Breast epithelium (tissue), 4 donors: ENCODE measurements around the gene PTTG1IP. TPM values are rescaled to one million over a fixed set of nuclear protein-coding genes. Genes with fewer than 3 reads are reported as not detected.
A peak's percentile ranks its signal among the peaks of the same experiment; 100 is the strongest.
"Not testable (repeated sequence)": the region's sequence is repeated elsewhere in the genome, so short reads cannot be mapped to it uniquely, and the experiment has no call there.

ENCODE experiments used
- DNase-seq, 2 donors: peaks; one replicate each; pipeline ENCODE4 v3.0.0-alpha.2; 2019; ENCODE audit warnings: low spot score in 2 of 2
- H3K27ac ChIP-seq, 2 donors: fragments of 200-600 bp; sonication (generic) in 1 of 2; one replicate each; pipeline ENCODE4 v1.5.1; 2016 to 2019; ENCODE audit warnings: mild to moderate bottlenecking in 1 of 2
- H3K27me3 ChIP-seq, 2 donors: fragments of 200-600 bp; sonication (generic) in 1 of 2; one replicate each; pipeline versions ENCODE4 v1.5.1 to v1.6.0; 2017 to 2019; ENCODE audit warnings: control low read depth in 1 of 2, mild to moderate bottlenecking in 1 of 2
- H3K36me3 ChIP-seq: fragments of 200-600 bp; one replicate; pipeline ENCODE4 v1.5.1; 2019
- H3K4me1 ChIP-seq, 2 donors: fragments of 200-600 bp; sonication (generic); one replicate each; pipeline ENCODE4 v1.5.1; 2016 to 2019; ENCODE audit warnings: control low read depth in 1 of 2
- H3K4me3 ChIP-seq, 3 donors: fragments of 200-600 bp; sonication (generic); 1 replicate in 2 of 3; 2 replicates in 1 of 3; pipeline ENCODE4 v1.5.1; 2016 to 2019; ENCODE audit warnings: mild to moderate bottlenecking in 3 of 3, moderate library complexity in 2 of 3
- H3K9me3 ChIP-seq, 2 donors: fragments of 200-600 bp; sonication (generic) in 1 of 2; one replicate each; pipeline ENCODE4 v1.5.1; 2016 to 2019; ENCODE audit warnings: control low read depth in 1 of 2
- CTCF ChIP-seq, 3 donors: fragments of 450-650 bp; IDR thresholded peaks; one replicate each; pipeline ENCODE4 v1.5.1; 2016 to 2017; ENCODE audit warnings: antibody characterized with exemption in 3 of 3, mild to moderate bottlenecking in 3 of 3, moderate library complexity in 3 of 3
- POLR2A ChIP-seq: fragments of 450-650 bp; IDR thresholded peaks from one replicate; pipeline ENCODE4 v1.6.1; 2016; ENCODE audit warnings: antibody characterized with exemption, mild to moderate bottlenecking, moderate library complexity
- POLR2AphosphoS5 ChIP-seq, 3 donors: sonication (generic); formaldehyde crosslinking; IDR thresholded peaks; one replicate each; pipeline ENCODE4 v1.6.1; 2017; ENCODE audit warnings: antibody characterized with exemption in 3 of 3
- intact Hi-C: fragments of 100-400 bp; cut with DNase I; formaldehyde crosslinking; loops from one replicate; pipeline ENCODE4 v1.15.1; 2023; ENCODE audit warnings: low total_unique reads
- total RNA-seq, 3 donors: library from RNA; depleted of rRNA; stranded (reverse); fragments of >200 nt; gene quantifications; one replicate each; pipeline ENCODE4 v1.1.0, GENCODE V29; 2016

Gene PTTG1IP
- total RNA-seq, 3 donors from 2014 or later = 187 to 351 (median 272) TPM

- Histone ChIP-seq H3K27ac (no peak overlapping the region), H3K4me1 (no peaks in the 10 kb centered on the region), H3K4me3 (no peak overlapping the region), H3K36me3 (no peaks in the 10 kb centered on the region), H3K27me3 (peaks cover 0 to 3% of the 10 kb centered on the region in 2 donors), H3K9me3 (no peaks in the 10 kb centered on the region)
- TF ChIP-seq POLR2AphosphoS5 (IDR thresholded peaks at IDR 0.05) = no peak
- no peak for DNase-seq
- intact Hi-C loops = loop anchor here (10.0 kb wide), 1 partner anchor 51 kb away; no protein-coding TSS in a partner anchor
Observed at GRCh38 chr21:44884097-44884496, 10.6 kb upstream of the PTTG1IP start.

- no peak for TF ChIP-seq POLR2AphosphoS5 (IDR thresholded peaks at IDR 0.05)
- no peak for TF ChIP-seq CTCF (IDR thresholded peaks at IDR 0.05)
- no peak for TF ChIP-seq POLR2A
- H3K36me3 ChIP-seq = no peaks in the 10 kb centered on the region
- H3K27ac ChIP-seq = no peak overlapping the region
- no peak overlapping the region for H3K4me3 ChIP-seq
- DNase-seq = no peak
- H3K27me3 ChIP-seq = no peaks in the 10 kb centered on the region
- intact Hi-C loops = loop anchor here (10.0 kb wide), 1 partner anchor 52 kb away; no protein-coding TSS in a partner anchor
- no peaks in the 10 kb centered on the region for H3K4me1 ChIP-seq
- no peaks in the 10 kb centered on the region for H3K9me3 ChIP-seq
Observed at GRCh38 chr21:44883250-44883649, 9.8 kb upstream of the PTTG1IP start.

GRCh38 chr21:44881198-44881872, 7.8 kb upstream of the PTTG1IP start:
- Histone ChIP-seq H3K4me3 (no peak overlapping the region), H3K27me3 (no peaks in the 10 kb centered on the region), H3K4me1 (no peaks in the 10 kb centered on the region), H3K36me3 (no peaks in the 10 kb centered on the region), H3K9me3 (no peaks in the 10 kb centered on the region), H3K27ac (peak overlapping the region in 1 of 2 donors; percentile 48)
- TF ChIP-seq POLR2A = no peak
- TF ChIP-seq CTCF (IDR thresholded peaks at IDR 0.05) = no peak
- no peak for TF ChIP-seq POLR2AphosphoS5 (IDR thresholded peaks at IDR 0.05)
- no peak for DNase-seq
- intact Hi-C loops = loop anchor here (10.0 kb wide), 1 partner anchor 53 kb away; no protein-coding TSS in a partner anchor

- Histone ChIP-seq H3K4me3 (no peak overlapping the region), H3K4me1 (no peaks in the 10 kb centered on the region), H3K36me3 (no peaks in the 10 kb centered on the region), H3K9me3 (no peaks in the 10 kb centered on the region), H3K27ac (peak overlapping the region in 1 of 2 donors; percentile 48), H3K27me3 (no peaks in the 10 kb centered on the region)
- intact Hi-C loops = loop anchor here (10.0 kb wide), 1 partner anchor 54 kb away; no protein-coding TSS in a partner anchor
- TF ChIP-seq CTCF (IDR thresholded peaks at IDR 0.05) (no peak), POLR2AphosphoS5 (IDR thresholded peaks at IDR 0.05) (no peak), POLR2A (no peak)
- no peak for DNase-seq
Observed at GRCh38 chr21:44880405-44881197, 7.1 kb upstream of the PTTG1IP start.

GRCh38 chr21:44879238-44879637, 5.7 kb upstream of the PTTG1IP start:
- H3K4me1 ChIP-seq, DNase-seq, H3K9me3 ChIP-seq, intact Hi-C loops, H3K27ac ChIP-seq, H3K36me3 ChIP-seq, H3K4me3 ChIP-seq, H3K27me3 ChIP-seq: not testable (repeated sequence)
